Activated gamma-delta T cell treated with Interleukin-2 at 50 U/mL for 16 hours (primary cell): ENCODE data around the gene MEIS2.

ENCODE experiments used
- DNase-seq: peaks from one replicate; pipeline ENCODE4 v3.0.0-alpha.2; 2020

Gene MEIS2

DNA sequence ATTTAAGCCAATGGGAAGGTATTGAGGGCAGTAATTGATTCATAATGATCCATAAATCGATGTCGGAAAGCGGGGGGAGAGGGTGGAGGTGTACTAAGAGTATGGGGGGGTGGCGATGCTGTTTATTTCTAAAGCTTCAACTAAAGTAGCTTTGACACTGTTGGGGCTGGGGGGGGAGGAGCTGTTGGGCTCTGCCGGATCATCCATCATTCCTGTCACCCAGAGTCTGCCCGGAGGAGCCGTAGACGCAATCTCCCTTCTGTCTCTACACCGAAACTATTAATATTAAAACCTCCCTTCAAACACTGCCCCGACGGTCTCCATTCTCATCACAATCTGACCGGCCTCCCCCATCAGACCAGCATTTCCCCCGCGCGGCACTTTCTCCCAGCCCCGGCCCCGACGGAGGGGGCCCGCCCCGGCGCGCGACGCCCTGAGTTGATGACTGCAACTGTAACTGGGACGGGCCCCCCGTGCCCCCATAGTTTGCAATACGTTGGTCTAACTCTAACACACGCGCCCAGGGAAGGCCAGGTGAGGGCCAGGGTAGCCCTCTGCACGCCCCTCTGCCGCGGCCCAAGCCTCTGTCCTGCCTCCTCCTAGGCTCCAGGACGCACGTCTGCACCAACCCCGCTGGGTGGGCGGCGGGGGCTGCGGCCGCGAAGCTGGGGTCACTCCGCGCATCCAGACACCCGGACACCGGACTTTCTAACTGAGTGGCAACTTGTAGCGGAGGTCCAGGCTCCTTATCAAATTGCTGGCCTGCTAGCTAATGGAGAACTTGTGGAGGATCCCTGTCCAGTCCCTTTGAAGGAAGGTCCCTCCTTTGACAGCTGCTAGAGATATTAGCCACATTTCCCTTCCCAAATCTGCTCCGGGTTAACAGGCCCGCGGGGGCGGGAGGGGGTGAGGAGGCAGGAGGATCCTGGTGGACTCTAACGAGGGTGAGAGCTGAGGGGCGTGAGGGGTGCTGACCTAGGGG, 212.0 kb downstream of the MEIS2 start:
- no peak for DNase-seq

DNA sequence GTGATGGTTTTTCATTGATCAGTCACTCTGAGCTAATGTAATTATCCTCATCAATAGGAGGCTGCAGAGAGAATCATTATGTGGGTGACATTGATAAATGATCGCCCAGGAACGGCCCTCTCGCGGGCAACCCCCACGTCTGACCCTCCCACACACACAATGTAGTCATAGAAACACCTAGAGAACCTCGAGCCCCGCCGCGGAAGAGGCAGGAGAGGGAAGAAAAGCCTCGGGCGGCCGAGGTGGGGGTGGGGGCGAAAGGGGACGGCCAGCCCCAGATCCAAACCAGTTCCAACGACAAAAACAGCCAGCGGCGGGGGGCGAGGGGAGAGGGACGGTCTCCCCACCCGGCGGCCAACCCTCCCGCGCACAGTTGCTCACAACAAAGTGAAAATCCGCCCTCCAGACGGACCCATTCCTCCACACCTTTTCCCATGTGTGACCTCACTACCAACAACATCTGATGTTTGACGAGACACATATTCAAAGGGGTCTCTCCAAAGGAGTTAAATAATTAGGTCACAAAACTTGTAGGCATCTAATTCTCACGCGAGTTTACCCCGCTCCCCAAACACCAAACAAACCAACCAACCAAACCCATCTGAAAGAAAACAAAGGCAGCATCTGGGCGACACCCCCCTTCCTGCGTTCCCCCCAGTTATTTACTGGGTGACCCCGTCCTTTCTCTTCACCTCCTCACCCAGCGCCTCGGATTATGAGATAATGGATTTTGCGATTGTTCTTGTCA, 213.0 kb downstream of the MEIS2 start:
- no peak for DNase-seq

DNA sequence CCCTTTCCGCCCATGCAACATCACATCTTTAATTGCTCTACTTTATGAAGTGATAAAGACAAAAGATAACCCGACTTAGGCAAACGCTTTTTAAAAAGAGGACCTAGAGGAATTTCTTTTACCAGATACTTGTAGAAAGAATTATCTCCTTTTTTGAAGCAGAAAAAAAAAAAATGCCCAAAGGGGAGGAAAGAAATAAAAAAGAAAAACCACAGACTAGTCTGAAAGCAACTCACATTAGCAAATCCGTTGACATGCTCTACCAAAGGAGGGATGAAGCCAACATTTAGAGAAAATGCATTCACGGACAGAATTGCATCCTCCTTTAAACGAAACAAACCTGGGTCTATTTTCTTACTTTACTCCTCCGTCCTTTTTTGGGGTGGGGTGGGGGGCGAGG, 213.6 kb downstream of the MEIS2 start:
- DNase-seq, result no peak

DNA sequence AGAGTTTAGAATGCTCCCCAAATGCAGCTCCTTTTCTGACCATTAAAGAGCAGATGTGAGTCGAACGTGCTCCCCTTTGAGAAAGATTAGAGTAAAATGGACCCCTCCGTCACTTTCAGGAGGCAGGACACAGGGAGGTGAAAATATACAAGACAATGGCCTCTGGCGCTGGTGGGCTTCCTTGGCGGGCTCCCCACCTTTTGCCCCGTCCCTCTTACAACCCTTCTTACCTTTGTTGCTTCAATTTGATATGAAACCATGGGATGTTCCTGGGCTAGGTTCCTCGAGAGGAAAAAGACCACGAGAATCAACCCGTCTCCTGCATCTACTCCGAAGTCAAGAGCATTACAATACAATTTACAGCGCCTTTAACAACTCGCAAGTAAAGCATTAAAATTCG, 214.2 kb downstream of the MEIS2 start:
- DNase-seq, result no peak

DNA sequence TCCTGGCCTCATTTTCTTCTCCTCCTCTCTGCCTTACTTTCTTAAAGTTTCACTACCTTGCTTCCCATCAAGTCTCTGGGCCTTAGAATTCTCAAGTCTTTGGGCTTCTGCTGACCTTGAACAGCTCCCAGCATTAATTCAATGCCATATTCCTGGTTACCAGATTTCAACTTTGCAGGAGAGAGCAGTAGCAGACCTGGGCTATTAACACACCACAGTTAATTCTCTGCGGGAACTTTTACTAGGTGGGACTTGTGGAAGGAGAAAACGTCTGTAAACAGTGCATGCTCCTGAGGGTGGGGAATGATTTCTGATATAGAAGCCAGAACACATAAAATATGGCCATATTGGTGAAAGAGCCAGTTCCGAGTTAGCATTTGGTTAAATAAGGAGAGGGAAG, 214.6 kb downstream of the MEIS2 start:
- no peak for DNase-seq

DNA sequence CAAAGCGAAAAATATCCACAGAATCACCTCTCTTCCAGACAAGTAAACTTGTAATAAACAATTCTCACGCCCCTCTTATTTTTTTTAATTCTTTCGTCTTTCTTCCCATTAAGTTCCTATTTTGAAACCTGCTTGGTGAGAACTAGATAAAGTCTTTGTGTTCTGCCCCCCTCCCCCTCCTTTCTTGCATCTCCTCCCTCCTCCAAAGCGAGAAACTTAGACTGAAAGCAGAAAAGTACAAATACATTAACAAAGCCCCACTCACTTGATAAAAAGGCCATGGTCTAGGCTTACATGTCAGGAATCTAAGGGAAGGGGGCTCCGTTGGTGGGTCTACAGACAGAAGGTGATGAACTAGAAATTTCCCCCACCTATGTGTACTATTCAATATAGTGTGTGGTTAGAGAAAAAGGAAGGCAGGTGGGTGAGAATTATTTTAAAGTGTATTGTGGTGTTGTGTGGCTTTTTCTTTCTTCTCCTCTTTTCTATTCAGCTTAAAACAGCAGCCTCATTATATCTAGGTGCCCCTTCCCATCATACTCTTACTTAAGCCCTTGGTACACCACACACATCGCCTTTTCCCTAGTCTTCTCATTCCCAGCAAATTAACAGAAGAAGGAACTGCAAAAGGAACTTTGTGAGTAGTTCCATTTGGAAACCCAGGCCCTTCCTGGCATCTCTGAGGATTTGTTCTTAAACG, 215.3 kb downstream of the MEIS2 start:
- no peak for DNase-seq

DNA sequence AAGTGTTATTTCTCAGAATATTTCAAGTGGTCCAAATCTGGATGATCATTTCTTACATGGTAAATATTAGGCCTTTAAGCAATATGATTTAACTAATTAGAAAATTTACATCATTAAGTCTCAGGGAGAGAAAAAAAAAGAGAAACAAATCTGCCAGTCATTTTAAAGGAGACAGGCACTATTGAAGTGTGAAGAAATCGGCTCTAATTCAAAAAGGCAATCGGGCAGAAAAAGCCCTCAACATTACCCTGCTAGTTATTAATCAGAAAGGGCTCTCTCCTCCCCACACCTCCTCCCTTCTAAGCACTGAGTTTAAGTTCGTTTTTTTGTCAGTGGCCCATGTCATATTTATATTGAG, 215.9 kb downstream of the MEIS2 start:
- no peak for DNase-seq

DNA sequence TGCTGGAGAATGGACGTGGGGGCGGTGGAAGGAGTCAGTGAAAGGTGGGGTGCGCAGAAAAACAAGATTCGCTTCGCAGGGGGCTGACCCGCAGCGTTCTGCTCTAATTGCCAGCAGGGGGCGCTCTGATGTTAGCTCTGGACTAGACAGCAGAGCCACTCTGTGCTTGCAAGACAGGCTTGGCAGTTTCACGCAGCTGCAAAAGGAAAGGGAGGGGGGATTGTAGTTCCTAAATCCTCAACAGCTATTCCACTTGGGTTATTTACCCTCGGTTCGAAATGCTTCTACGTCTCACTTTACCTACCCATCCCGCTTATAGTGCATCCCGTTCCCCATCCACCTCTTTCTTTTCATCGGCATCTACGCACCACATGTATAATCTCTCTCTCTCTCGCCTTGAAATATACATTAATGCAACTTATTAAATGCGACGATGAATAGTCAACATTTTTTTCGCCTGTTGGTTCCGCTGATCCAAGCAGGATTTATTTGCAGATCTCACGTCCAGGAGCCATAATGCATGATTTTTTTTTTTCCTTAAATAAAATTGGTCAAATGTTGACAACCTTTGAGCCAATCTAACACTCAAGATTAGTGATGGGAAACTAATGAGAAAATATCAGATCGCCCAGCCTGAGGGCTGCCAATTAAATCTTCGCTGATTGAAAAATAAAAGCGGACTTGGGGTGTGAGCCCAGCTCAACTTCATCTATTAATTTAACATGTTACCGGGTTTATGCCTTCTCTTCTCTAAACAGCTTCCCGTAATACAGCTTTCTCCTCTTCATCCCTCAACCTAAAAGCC, 216.4 kb downstream of the MEIS2 start:
- DNase-seq, result peak; percentile 21

DNA sequence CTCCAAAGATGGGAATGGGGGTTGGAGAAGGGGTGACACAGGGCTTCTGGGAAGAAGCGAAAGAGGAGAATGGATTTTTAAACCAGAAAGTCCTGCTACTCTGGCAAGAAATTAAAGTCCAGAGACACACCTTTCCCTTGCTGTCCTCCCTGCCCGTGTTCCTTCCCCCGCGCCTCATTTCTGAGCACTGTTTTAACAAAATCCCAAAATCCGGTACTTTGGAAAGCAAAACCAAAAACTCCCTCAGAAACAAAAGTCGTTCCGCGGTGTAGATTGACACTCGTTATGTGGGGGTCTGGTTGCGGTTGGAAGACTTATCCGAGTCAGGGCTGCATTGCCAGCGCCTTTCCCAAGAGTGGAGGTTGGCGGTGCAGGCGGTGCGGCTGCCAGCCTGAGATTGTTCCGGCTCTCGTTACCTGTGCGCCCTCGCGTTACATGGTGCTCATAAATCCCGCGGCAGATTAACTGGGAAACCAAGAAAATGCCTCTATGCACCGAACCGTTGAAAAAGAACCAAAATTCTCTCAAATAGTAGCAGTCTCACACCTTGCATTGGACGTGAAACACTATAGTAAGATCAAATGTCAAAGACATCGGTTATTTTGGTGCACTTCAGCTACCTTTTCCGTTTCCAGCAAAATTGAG, 217.7 kb downstream of the MEIS2 start:
- no peak for DNase-seq

DNA sequence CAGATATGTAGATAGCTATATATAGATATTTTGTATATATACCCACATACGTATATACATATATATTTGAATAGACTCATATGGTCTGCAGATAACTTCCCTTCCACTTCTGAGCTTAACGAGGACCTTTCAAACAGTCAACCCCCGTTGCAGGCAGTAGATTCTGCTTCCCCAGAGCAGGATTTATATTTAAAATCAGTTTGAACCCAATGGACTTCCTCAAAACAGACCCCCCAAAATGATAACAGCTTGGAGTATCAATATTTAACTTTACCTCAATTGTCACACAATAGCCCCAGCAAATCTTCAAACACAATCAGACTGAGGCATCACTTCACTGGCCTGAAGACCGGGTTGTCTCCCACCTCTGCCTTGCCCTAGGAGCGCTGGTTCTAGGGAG, 218.3 kb downstream of the MEIS2 start:
- DNase-seq, result no peak

DNA sequence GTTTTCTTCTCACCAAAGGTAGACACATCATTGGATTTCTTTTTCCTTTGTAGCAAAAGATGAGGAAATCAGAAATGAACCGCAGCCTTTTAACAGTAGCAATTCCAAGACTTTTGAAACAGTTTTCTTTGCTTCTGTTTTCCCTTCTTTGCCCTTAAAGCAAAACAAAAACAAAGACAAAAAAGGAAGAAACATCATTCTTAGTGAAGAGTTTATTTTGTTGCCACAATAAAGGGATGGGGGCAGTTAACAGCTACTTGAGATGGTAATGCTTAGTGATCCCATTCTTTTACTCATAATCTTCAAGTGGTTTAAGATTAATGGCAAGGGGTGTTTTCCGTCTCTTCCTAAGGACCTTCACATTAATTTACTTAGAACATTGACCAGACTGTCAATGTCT, 218.8 kb downstream of the MEIS2 start:
- DNase-seq, result no peak

DNA sequence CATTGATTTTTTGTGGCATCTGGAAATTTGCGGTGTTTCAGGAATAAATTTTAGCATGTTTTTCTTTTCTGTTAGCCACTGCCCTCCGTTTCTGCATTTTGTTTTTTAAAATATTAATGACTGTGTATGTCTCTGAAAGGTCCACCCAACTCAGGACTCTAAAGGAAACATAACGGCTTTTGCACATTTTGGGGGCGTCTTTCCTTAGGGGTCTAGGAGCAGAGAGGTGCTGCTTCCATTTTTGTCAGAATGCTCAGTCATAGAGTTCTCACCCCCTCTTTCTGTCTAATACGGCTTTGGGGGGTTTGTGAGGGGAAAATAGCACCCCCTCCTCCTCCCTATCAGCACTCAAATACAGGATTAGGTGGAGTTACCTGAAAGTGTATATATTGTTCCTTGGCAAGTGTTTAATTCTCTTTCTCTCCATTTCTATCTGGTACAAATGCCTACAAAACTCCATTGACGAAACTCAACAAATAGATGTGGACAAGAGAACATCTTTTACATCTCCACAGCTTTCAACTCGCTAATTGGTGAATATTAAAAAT, 219.4 kb downstream of the MEIS2 start:
- no peak for DNase-seq

DNA sequence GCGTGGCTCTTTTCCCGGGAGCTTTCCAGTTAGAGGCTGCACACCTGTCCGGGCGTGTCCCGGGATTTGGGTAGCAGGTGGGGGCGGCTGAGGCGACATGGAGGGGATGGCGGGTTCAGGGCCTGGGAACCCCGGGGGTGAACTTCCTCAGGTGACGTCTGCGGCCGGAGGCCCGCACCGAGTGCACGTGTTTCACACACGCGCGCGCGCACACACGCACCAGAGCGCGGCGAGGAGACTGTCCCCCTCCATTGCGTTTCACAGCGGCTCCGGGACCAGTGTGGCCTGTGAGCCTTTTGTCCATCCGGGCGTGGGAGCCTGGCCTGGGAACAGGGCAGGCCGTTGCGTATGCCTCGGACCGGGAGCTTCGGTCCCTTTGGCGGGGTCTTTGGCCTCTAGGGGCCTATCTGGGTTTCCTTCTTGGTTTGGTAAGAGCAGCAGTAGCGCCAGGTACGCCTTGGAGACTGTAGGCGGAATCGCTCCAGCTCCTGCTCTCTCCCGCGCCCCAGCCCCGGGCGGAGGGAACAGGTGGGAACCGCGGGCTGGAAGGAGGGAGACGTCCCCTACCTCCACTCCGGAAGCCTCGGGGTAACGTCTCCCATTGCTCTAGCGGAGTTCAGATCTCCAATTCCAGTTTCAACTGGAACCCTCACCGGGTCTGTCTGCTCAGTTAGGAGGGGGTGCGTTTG, 220.0 kb downstream of the MEIS2 start:
- no peak for DNase-seq

DNA sequence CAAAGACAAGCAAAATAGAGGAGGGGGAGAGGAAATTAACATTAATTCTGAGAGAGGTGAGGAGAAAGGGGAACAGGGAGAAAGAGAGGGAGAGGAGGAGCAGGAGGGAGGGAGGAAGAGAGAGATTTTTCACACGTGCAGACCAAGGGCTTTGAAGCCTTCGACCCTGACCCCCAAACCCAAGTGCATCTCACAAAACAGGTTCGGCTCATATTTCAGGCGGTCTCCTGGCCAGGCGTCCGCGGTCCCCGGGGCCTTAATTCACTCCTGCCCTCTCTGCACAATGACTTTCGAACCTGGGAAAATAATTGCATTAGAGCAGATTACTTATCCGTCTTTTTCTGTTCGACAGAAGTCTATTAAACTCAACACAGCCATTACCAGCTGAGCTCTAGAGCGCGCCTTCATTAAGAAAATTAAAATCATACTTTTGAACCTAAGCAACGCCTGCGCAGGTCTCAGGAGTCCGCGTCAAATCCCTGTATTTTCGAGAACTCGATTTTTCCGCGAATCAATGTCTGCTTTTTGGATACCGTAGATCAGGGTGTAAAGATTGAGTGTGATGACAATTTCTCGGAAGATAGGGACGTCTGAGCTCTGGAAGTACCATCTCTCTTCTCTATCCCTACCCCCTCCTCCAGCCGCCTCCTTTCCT, 220.7 kb downstream of the MEIS2 start:
- DNase-seq, result no peak

DNA sequence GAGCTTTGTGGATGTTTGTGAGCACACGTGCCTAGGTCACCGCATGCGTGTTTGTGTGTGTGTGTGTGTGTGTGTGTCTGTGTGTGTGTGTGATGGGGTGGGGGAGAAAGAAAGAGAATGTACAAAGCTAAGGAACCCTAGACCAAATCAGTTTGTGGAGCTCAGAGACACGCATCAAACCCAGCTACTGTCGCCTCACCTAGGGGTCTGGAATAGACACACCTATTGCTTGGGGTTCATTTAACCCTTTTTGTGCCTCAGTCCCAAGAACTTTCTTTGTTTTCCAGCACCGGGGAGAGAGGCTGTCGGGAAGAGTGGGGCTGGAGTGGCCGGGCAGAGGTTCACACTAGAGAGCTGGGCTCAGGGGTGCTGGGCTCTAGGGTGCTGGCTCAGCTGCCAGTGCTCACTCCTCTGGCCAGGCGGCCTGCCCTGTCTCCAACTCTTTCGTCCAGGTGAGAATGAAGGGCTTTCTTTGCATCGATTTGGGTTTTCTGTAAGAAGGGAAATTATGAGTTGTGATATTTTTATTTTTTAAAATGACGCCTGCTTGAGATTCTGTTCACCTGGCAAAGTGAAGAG, 221.6 kb downstream of the MEIS2 start:
- no peak for DNase-seq

DNA sequence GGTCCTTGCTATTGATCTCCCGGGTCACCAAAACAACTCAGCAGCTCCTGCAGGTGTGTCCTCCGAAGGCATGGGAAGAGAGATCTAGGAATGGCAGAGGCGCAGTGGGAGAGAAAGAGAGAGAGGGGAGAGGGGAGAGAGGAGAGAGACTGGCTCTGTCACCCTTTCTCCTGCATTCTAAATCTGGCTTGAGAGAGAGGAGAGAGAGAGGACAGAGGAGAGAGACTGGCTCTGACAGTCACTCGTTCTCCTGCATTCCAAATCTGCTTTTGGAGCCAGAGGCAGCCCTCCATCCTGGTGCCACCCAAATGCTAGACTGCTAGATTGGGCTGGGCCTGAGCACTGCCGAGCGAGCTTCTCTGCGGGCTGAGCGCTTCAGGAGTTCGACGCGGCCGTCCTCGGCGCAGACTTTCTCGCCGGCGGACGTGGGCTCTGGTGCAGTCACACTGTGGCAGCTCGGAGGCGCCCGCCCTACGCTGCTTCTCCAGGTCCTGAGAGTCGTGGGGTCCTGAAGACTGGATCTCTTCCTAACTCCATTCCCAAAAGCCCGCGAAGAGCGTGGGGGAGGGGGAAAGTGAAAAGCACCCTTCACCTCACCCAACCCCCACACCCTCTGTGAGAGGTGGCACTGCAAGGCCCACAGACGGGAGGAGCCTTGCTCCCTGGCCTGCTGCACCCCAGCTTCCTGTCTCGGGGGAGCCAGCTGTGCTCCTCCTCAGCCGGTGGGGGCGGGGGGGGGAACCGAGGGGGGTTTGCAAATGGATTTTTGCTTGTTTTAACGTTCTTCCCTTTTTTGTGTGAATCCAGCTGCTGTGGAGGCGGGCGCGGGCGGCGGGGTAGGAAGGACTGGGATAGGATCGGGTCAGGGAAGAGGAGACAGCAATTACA, 222.3 kb downstream of the MEIS2 start:
- no peak for DNase-seq

DNA sequence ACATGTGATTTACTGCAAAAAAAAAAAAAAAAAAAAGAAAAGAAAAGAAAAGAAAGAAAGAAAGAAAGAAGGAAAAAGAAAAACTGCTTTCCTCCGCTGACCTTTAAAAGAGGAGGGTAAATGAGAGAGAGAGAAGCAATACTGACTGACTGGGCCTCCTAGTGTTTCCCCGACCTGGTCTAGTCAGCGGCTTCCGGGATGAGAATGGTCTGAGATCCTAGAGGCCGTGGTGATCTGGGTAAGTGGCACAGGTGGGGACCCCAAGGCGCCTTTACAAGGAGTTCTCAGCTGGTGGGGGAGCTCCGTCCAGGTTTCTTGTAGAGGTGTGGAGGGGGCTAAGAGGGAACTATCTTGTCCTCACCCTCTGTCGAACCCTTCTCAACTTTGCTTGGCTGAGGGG, 223.1 kb downstream of the MEIS2 start:
- no peak for DNase-seq

DNA sequence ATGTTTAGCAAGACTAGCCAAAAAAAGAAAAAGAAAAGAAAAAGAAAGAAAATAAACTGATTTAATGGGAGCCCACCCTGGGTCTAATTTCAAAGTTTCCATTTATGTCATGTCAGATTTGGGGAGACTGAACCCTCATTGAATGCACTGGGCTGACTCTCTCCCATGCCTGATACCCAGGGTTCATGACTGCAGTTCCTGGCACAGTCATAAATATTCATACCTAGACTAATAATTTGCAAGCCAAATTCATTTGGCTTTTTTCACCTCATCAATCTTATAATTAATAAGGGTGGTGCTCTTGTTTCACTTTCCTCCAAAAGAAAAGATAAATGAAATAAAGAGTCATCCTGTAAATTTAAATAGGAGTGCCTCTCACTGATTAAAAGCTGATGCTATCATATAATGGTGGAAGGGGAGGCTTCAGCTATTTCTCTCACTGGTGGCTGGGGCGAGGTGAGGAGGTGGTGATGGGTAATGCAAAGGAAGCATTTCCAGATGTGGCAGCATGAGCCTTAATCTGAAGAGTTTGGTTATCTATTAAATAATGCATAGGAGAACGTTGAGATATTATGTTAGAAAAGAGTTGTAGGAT, 224.5 kb downstream of the MEIS2 start:
- no peak for DNase-seq

DNA sequence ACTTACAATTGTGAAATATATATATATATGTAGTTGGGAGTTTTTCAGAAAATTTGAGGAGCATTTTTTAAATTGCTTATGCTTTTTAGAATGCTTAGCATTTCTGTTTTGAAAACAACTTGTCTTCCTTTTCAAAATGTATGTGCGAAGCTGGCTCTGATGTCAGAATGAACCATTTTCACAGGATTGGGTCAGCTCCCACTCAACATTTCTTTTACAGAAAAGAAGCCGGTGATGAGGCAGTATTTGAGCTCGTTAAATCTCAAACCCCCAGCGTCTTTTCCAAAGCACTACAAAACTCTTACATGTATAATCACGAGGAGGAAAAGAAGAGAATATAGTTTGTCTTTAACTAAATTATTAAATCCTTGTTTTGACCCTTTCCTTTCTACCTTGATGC, 225.4 kb downstream of the MEIS2 start:
- no peak for DNase-seq
